HepG2 (cell line): ENCODE measurements around the gene SURF6. TPM values are rescaled to one million over a fixed set of nuclear protein-coding genes. Genes with fewer than 3 reads are reported as not detected.

Experiments used
- CREB1 ChIP-seq, 2 experiments: fragments of 450-650 bp in 1 of 2; IDR thresholded peaks; 2 replicates each; pipeline ENCODE4 v1.6.1; 2016 to 2017; ENCODE audit warnings: control low read depth in 1 of 2, mild to moderate bottlenecking in 1 of 2, missing compliant biosample characterization in 1 of 2, missing genetic modification characterization in 1 of 2
- E2F1 ChIP-seq: sonication (generic); formaldehyde crosslinking; IDR thresholded peaks from 2 replicates; pipeline ENCODE4 v1.5.0; 2020; ENCODE audit warnings: missing genetic modification reagents
- KLF12 ChIP-seq: sonication (generic); formaldehyde crosslinking; IDR thresholded peaks from 2 replicates; pipeline ENCODE4 v1.4.0; 2020; ENCODE audit warnings: missing genetic modification reagents, borderline replicate concordance
- MTF1 ChIP-seq: sonication (generic); formaldehyde crosslinking; IDR thresholded peaks from 2 replicates; pipeline ENCODE4 v1.5.0; 2020; ENCODE audit warnings: missing genetic modification reagents
- MYPOP ChIP-seq: sonication (generic); formaldehyde crosslinking; IDR thresholded peaks from 2 replicates; pipeline ENCODE4 v1.8.1; 2023; ENCODE audit warnings: mild to moderate bottlenecking, moderate library complexity, missing genetic modification reagents
- NCOA2 ChIP-seq: sonication (generic); formaldehyde crosslinking; IDR thresholded peaks from 2 replicates; pipeline ENCODE4 v1.8.0; 2022; ENCODE audit warnings: inconsistent platforms
- NCOR1 ChIP-seq: fragments of 200-600 bp; sonication (generic); IDR thresholded peaks from 2 replicates; pipeline ENCODE4 v1.7.0; 2017; ENCODE audit warnings: antibody characterized with exemption, low read length, borderline replicate concordance
- NFE2L2 ChIP-seq: fragments of 150-350 bp; IDR thresholded peaks from 2 replicates; pipeline ENCODE4 v1.6.1; 2014; ENCODE audit warnings: low read length
- SIX1 ChIP-seq: sonication (generic); formaldehyde crosslinking; IDR thresholded peaks from 2 replicates; pipeline ENCODE4 v1.4.0; 2020; ENCODE audit warnings: missing genetic modification reagents, borderline replicate concordance
- STAT5B ChIP-seq: sonication (generic); formaldehyde crosslinking; IDR thresholded peaks from 2 replicates; pipeline ENCODE4 v1.4.0; 2020; ENCODE audit warnings: missing genetic modification reagents
- TCF7 ChIP-seq: sonication (generic); IDR thresholded peaks from 2 replicates; pipeline ENCODE4 v1.6.1; 2016; ENCODE audit warnings: antibody characterized with exemption, low read depth
- ZBTB8A ChIP-seq: sonication (generic); formaldehyde crosslinking; IDR thresholded peaks from 2 replicates; pipeline ENCODE4 v1.4.0; 2020; ENCODE audit warnings: mild to moderate bottlenecking, low read depth, missing genetic modification reagents, borderline replicate concordance
- ZNF205 ChIP-seq: IDR thresholded peaks from 2 replicates; pipeline ENCODE4 v1.6.1; 2018; ENCODE audit warnings: missing biosample characterization, missing genetic modification reagents
- ZNF549 ChIP-seq: sonication (generic); formaldehyde crosslinking; IDR thresholded peaks from 2 replicates; pipeline ENCODE4 v1.5.0; 2020; ENCODE audit warnings: missing genetic modification reagents
- ZNF772 ChIP-seq: sonication (generic); formaldehyde crosslinking; IDR thresholded peaks from 2 replicates; pipeline ENCODE4 v1.5.0; 2020; ENCODE audit warnings: mild to moderate bottlenecking, missing genetic modification reagents
- polyA plus RNA-seq, 8 experiments: library from polyadenylated mRNA; depleted of rRNA in 3 of 8; stranded (reverse) in 7 of 8; unstranded in 1 of 8; fragments of >200 nt; fragmentation: Illumina TruSeq in 4 of 8; extraction: Trizol in 4 of 8; gene quantifications; 2 replicates each; pipeline versions ENCODE4 v1.2.1 to v1.2.3, GENCODE V29; 2011 to 2016; ENCODE audit warnings: low read depth in 4 of 8, missing spikeins in 1 of 8, mixed read lengths in 1 of 8; ENCODE audit not compliant: insufficient read depth in 1 of 8
- total RNA-seq, 5 experiments: library from RNA; depleted of rRNA; stranded (reverse); fragments of >200 nt; fragmentation: Illumina TruSeq; extraction: Trizol; gene quantifications; 2 replicates each; pipeline ENCODE4 v1.2.3, GENCODE V29; 2016; ENCODE audit warnings: low read depth in 1 of 5
- TF ChIP-seq, protein P1 (sequence below), 2 experiments: fragments of 450-650 bp in 1 of 2; sonication (generic) in 1 of 2; formaldehyde crosslinking in 1 of 2; IDR thresholded peaks; 2 replicates each; pipeline versions ENCODE4 v1.6.1 to v1.8.0; 2016 to 2022; ENCODE audit warnings: antibody characterized with exemption in 1 of 2, mild to moderate bottlenecking in 1 of 2, missing genetic modification reagents in 1 of 2
- TF ChIP-seq, protein P2 (sequence below): sonication (generic); formaldehyde crosslinking; IDR thresholded peaks from 2 replicates; pipeline ENCODE4 v1.5.1; 2020; ENCODE audit warnings: missing genetic modification reagents, mild to moderate bottlenecking, borderline replicate concordance

Gene SURF6
- total and polyA plus RNA-seq, 2 of the 13 experiments (the other 11 are each of a cell fraction or from before 2014, with no cell fraction given): 5.9 to 14.7 TPM

GRCh38 chr9:133347985-133348717 is 12.2 kb upstream of the SURF6 start, which contains the start of the genes MED22 and RPL7A (continued):
- TF ChIP-seq ZBTB8A (no peak), STAT5B (no peak), TCF7 (no peak), ZNF772 (peak; percentile 80), NCOA2 (peak; percentile 41; the same call in 1 of the 2 replicates), NCOR1 (peak; percentile 42; the same call in 1 of the 2 replicates), MYPOP (peak; percentile 26; the same call in 1 of the 2 replicates), ZNF205 (CRISPR knock-in tag) (peak; percentile 85), SIX1 (no peak; the same call in 1 of the 2 replicates), E2F1 (no peak; the same call in 1 of the 2 replicates), MTF1 (CRISPR knock-in tag) (no peak), ZNF549 (CRISPR knock-in tag) (no peak), KLF12 (no peak), CREB1 (IDR thresholded peaks at IDR 0.05) (no peak), CREB1 (CRISPR knock-in tag; IDR thresholded peaks at IDR 0.05) (no peak), NFE2L2 (no peak)
- TF ChIP-seq, protein P1, sequence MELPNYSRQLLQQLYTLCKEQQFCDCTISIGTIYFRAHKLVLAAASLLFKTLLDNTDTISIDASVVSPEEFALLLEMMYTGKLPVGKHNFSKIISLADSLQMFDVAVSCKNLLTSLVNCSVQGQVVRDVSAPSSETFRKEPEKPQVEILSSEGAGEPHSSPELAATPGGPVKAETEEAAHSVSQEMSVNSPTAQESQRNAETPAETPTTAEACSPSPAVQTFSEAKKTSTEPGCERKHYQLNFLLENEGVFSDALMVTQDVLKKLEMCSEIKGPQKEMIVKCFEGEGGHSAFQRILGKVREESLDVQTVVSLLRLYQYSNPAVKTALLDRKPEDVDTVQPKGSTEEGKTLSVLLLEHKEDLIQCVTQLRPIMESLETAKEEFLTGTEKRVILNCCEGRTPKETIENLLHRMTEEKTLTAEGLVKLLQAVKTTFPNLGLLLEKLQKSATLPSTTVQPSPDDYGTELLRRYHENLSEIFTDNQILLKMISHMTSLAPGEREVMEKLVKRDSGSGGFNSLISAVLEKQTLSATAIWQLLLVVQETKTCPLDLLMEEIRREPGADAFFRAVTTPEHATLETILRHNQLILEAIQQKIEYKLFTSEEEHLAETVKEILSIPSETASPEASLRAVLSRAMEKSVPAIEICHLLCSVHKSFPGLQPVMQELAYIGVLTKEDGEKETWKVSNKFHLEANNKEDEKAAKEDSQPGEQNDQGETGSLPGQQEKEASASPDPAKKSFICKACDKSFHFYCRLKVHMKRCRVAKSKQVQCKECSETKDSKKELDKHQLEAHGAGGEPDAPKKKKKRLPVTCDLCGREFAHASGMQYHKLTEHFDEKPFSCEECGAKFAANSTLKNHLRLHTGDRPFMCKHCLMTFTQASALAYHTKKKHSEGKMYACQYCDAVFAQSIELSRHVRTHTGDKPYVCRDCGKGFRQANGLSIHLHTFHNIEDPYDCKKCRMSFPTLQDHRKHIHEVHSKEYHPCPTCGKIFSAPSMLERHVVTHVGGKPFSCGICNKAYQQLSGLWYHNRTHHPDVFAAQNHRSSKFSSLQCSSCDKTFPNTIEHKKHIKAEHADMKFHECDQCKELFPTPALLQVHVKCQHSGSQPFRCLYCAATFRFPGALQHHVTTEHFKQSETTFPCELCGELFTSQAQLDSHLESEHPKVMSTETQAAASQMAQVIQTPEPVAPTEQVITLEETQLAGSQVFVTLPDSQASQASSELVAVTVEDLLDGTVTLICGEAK (IDR thresholded peaks at IDR 0.05): no peak
- TF ChIP-seq, protein P1 (CRISPR knock-in tag; IDR thresholded peaks at IDR 0.05): 0 out of 2 replicates have a peak, but pooled peaks have one; percentile 45
- TF ChIP-seq, protein P2, sequence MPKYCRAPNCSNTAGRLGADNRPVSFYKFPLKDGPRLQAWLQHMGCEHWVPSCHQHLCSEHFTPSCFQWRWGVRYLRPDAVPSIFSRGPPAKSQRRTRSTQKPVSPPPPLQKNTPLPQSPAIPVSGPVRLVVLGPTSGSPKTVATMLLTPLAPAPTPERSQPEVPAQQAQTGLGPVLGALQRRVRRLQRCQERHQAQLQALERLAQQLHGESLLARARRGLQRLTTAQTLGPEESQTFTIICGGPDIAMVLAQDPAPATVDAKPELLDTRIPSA (CRISPR knock-in tag): 0 out of 2 replicates have a peak, but pooled peaks have one; percentile 87
